Neural progenitor cell (in vitro differentiated cells): ENCODE data around the gene EFL1.

Experiments used
- CTCF ChIP-seq: fragments of 200-600 bp; sonication (generic); IDR thresholded peaks from 2 replicates; pipeline ENCODE4 v1.5.1; 2017; ENCODE audit warnings: antibody characterized with exemption, mild to moderate bottlenecking
- EZH2 ChIP-seq: fragments of 200-600 bp; sonication (generic); IDR thresholded peaks from 2 replicates; pipeline ENCODE4 v1.6.1; 2017; ENCODE audit warnings: antibody characterized with exemption, mild to moderate bottlenecking, moderate library complexity

- TF ChIP-seq CTCF = no peak
- no peak for TF ChIP-seq EZH2
Measured at GRCh38 chr15:82126346-82126745, 136.2 kb downstream of the EFL1 start.
